Measurements from ENCODE around the gene KIAA1143. TPM values are rescaled to one million over a fixed set of nuclear protein-coding genes. Genes with fewer than 3 reads are reported as not detected.

Gene KIAA1143
- 10 to 100 TPM; 21.0 to 26.1 TPM for total RNA-seq

DNA sequence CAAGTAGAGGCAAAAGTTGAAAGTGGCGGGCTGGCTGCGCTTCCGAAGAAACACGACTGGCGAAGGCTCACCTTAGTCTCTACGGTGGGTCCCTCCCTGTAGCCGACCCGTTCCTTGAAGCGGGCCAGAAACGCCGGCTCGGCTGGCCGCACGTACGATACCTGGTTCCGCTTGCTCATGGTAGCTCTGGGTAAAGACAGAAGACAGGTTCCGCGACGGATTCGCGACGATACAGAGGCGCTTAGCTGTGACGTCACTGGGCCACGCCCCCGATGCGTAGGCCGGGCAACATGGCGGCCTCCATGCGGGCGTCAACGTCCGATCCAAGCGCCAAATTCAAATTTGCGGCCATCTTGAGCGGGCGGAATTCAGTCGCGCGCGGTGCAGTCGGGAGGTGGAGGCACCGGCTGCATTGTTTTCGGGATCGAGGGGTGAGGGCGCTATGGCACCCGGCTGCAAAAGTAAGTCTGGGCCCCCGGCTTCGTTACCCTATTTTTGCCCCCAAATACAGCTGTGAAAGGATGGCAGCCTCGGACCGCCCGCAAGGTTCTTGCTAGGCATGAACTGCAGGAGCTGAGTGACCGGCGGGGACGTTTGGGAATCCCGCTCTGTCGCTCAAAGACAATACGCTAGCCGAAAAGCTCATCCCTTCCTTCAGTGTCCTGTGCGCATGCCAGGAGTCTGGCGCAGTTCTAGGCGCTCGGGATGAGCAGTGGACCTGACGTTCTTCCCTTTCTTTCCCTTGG, at the start of gene KIAA1143, which contains the start of gene KIF15:
Gene KIAA1143 (minus strand): TSS at position 196 of the 746 bp plus-strand sequence. CDS start 17 bp downstream, at position 179.
Gene KIF15 (plus strand): TSS at position 371 of the 746 bp plus-strand sequence. CDS start 72 bp downstream, at position 443.
- H3K9me3 Mint-ChIP-seq = peaks cover 3% of the 10 kb centered on the region
- peaks cover 51% of the 10 kb centered on the region for H3K36me3 Mint-ChIP-seq (ENCODE audit: low read depth)
- peak within 1 kb of the TSS; percentile 74 for H3K27ac Mint-ChIP-seq
- H3K4me3 Mint-ChIP-seq = peak within 1 kb of the TSS; percentile 88
- no peaks in the 10 kb centered on the region for H3K27me3 Mint-ChIP-seq
- peaks cover 15% of the 10 kb centered on the region for H3K4me1 Mint-ChIP-seq
- ATAC-seq (replicated peaks) = peak; percentile 99

DNA sequence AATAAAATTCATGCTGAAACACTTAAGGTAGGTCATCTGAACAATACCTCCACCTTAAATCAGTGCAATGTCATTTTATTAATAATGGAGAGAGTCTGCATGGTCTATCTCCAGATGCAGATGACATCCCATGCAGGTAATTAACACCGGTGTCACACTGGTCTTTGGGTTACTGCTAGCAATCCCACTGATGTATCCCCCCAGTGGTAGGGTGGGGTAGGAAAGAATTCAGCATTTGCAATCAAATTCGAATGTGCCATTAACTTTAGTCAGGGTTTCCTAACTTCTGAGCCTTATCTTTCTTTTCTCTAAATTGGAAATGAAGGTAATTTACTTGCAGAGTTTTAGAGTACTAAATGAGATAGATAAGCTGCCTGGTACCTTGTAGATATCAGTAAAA, 44.5 kb upstream of the KIAA1143 start:
- Mint-ChIP-seq H3K9me3 (no peaks in the 10 kb centered on the region), H3K4me1 (no peaks in the 10 kb centered on the region), H3K36me3 (ENCODE audit: low read depth) (peaks cover 15% of the 10 kb centered on the region), H3K27me3 (no peaks in the 10 kb centered on the region), H3K27ac (no peak overlapping the region), H3K4me3 (no peak overlapping the region)
- ATAC-seq (replicated peaks) = no peak

- ATAC-seq (replicated peaks) = no peak
- Mint-ChIP-seq H3K36me3 (ENCODE audit: low read depth) (peaks cover 15% of the 10 kb centered on the region), H3K27me3 (no peaks in the 10 kb centered on the region), H3K27ac (no peak overlapping the region), H3K4me1 (no peaks in the 10 kb centered on the region), H3K4me3 (no peak overlapping the region), H3K9me3 (no peaks in the 10 kb centered on the region)
Observed at GRCh38 chr3:44803298-44803697, 41.9 kb upstream of the KIAA1143 start.

DNA sequence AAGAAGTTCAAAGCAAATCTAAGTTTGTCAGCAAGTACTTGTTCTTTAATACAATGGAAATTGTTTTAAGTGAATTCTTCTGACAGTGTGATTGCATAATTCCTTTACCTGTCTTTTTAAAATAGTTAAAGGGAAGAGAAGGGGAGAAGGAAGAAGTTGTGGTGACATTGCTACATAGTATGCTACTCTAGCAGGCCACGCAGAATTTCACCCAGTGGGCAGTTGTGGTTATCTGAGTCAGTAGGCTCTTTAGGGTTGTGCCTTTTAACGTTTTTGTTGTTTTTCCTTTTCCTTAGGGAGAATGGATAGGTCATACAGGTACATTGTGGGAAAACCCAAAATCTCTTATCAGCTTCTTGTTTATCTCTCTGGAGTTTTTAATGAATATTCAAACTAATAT, 40.6 kb upstream of the KIAA1143 start:
- Mint-ChIP-seq H3K27ac (no peak overlapping the region), H3K27me3 (no peaks in the 10 kb centered on the region), H3K4me3 (no peak overlapping the region), H3K9me3 (no peaks in the 10 kb centered on the region), H3K4me1 (no peaks in the 10 kb centered on the region), H3K36me3 (ENCODE audit: low read depth) (peaks cover 25% of the 10 kb centered on the region)
- ATAC-seq (replicated peaks) = no peak

GRCh38 chr3:44795197-44795596, 33.8 kb upstream of the KIAA1143 start:
- Mint-ChIP-seq H3K9me3 (no peaks in the 10 kb centered on the region), H3K36me3 (ENCODE audit: low read depth) (peaks cover 25% of the 10 kb centered on the region), H3K27ac (no peak overlapping the region), H3K27me3 (no peaks in the 10 kb centered on the region), H3K4me1 (no peaks in the 10 kb centered on the region), H3K4me3 (no peak overlapping the region)
- ATAC-seq (replicated peaks) = no peak

DNA sequence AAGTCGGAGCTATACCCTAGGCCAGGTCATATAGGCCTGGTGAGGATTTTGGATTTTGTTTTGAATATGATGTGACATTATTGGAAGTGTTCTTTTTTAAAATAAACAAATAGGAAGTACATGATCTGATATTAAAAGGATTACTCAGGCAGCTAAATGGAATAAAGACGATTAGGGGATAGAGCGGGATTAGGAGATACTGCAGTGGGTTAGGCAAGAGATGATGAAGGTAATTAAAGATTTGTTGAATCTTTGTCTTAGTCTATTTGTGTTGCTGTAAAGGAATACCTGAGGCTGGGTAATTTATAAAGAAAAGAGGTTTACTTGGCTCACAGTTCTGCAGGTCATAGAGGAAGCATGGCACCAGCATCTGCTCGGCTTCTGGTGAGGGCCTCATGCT, 21.5 kb upstream of the KIAA1143 start:
- no peak overlapping the region for H3K27ac Mint-ChIP-seq
- H3K4me3 Mint-ChIP-seq = no peak overlapping the region
- H3K36me3 Mint-ChIP-seq (ENCODE audit: low read depth) = peaks cover 24% of the 10 kb centered on the region
- H3K9me3 Mint-ChIP-seq = no peaks in the 10 kb centered on the region
- no peaks in the 10 kb centered on the region for H3K4me1 Mint-ChIP-seq
- ATAC-seq (replicated peaks) = no peak
- H3K27me3 Mint-ChIP-seq = no peaks in the 10 kb centered on the region

GRCh38 chr3:44772099-44772442, 10.7 kb upstream of the KIAA1143 start:
- Mint-ChIP-seq H3K36me3 (ENCODE audit: low read depth) (peaks cover 25% of the 10 kb centered on the region), H3K9me3 (peaks cover 6% of the 10 kb centered on the region), H3K4me1 (no peaks in the 10 kb centered on the region), H3K27me3 (no peaks in the 10 kb centered on the region), H3K27ac (no peak overlapping the region), H3K4me3 (no peak overlapping the region)
- ATAC-seq (replicated peaks) = no peak

- ATAC-seq (replicated peaks) = no peak
- Mint-ChIP-seq H3K27ac (no peak overlapping the region), H3K9me3 (peaks cover 6% of the 10 kb centered on the region), H3K4me1 (no peaks in the 10 kb centered on the region), H3K4me3 (no peak overlapping the region), H3K36me3 (ENCODE audit: low read depth) (peaks cover 25% of the 10 kb centered on the region), H3K27me3 (no peaks in the 10 kb centered on the region)
Observed at GRCh38 chr3:44771424-44772098, 10.1 kb upstream of the KIAA1143 start.

GRCh38 chr3:44764248-44764647, 2.8 kb upstream of the KIAA1143 start:
- Mint-ChIP-seq H3K27ac (no peak overlapping the region), H3K27me3 (no peaks in the 10 kb centered on the region), H3K36me3 (ENCODE audit: low read depth) (peaks cover 27% of the 10 kb centered on the region), H3K4me3 (no peak overlapping the region), H3K9me3 (no peaks in the 10 kb centered on the region), H3K4me1 (no peaks in the 10 kb centered on the region)
- ATAC-seq (replicated peaks) = no peak

DNA sequence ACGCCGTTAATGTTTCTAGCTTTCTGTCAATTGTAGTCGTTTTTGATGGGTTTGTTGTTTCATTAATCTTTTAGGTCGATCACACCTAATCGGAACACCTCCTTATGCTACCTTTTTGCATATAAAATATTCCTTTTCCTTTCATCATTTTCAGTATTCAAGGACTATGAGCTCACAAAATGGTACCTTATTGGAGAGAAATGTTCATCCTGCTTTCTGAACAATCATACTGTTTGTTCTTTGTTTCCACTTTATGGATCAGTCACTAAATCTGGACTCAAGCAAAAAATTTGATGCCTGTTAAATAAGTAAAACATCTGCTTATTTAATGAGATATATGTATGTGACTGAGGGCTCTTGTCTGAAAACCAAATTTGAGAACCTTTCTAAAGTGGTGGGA, 1.3 kb upstream of the KIAA1143 start:
- H3K27me3 Mint-ChIP-seq = no peaks in the 10 kb centered on the region
- peak overlapping the region; percentile 88 for H3K4me3 Mint-ChIP-seq
- H3K36me3 Mint-ChIP-seq (ENCODE audit: low read depth) = peaks cover 42% of the 10 kb centered on the region
- H3K9me3 Mint-ChIP-seq = no peaks in the 10 kb centered on the region
- peak overlapping the region; percentile 74 for H3K27ac Mint-ChIP-seq
- ATAC-seq (replicated peaks) = no peak
- H3K4me1 Mint-ChIP-seq = peaks cover 7% of the 10 kb centered on the region

DNA sequence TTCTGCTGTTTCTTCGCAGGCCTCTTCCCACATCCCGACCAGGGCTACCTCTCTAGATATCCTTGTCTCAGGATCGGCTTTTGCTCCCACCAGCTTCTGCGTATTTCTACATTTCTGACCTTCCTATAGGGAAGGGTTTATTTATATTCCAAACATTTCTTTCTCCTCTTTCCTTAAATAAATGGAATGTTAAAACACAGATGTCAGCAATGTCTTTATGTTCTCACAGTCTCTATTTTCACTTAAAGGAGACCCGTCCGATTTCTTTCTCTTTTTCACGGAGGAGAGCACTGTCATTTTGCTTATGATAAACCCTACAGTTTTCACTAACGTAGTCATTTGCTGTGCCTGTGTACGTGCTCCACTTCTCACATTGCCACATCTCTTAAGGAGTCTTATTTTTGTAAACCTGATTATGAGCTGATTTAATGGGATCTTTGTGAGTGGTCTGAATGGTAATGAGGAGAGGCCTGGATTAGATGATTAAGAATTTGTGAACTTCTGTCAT, 805 bp upstream of the KIAA1143 start:
- no peak for ATAC-seq (replicated peaks)
- Mint-ChIP-seq H3K9me3 (peaks cover under 1% of the 10 kb centered on the region), H3K27ac (peak overlapping the region; percentile 74), H3K4me1 (peaks cover 11% of the 10 kb centered on the region), H3K4me3 (peak overlapping the region; percentile 88), H3K27me3 (no peaks in the 10 kb centered on the region), H3K36me3 (ENCODE audit: low read depth) (peaks cover 47% of the 10 kb centered on the region)

DNA sequence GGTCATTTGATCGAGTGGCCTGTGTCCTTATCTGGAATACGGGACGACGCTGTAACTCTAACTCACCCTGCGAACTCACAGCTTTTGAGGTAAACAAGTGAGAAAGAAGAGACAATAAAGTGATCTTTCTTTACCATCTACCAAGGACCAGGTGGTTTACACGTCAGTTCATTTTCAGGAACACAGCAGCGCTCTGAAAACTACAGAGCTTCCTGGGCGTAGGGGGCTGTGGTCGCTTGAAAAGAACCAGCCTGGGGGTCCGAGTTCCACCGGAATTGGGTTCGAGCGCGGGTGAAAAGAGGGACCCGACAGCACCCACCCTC, 357 bp downstream of the KIAA1143 start:
- peak; percentile 6 for ATAC-seq (replicated peaks)
- Mint-ChIP-seq H3K9me3 (peaks cover 3% of the 10 kb centered on the region), H3K4me3 (peak overlapping the region; percentile 88), H3K27ac (peak overlapping the region; percentile 74), H3K4me1 (peaks cover 15% of the 10 kb centered on the region), H3K27me3 (no peaks in the 10 kb centered on the region), H3K36me3 (ENCODE audit: low read depth) (peaks cover 52% of the 10 kb centered on the region)

DNA sequence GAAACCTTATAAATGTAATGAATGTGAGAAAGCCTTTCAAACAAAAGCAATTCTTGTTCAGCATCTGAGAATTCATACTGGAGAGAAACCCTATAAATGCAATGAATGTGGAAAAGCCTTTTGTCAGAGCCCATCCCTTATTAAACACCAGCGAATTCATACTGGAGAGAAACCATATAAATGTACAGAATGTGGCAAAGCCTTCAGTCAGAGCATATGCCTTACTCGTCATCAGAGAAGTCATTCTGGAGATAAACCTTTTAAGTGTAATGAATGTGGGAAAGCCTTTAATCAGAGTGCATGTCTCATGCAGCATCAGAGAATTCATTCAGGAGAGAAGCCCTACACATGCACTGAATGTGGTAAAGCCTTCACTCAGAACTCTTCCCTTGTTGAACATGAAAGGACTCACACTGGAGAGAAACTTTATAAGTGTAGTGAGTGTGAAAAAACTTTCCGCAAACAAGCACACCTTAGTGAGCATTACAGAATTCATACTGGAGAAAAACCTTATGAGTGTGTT, 26.7 kb downstream of the KIAA1143 start:
- no peak for ATAC-seq (replicated peaks)
- no peak overlapping the region for H3K27ac Mint-ChIP-seq
- H3K9me3 Mint-ChIP-seq = peaks cover 41% of the 10 kb centered on the region
- H3K36me3 Mint-ChIP-seq (ENCODE audit: low read depth) = peaks cover 40% of the 10 kb centered on the region
- H3K4me3 Mint-ChIP-seq = no peak overlapping the region
- H3K27me3 Mint-ChIP-seq = no peaks in the 10 kb centered on the region
- peaks cover under 1% of the 10 kb centered on the region for H3K4me1 Mint-ChIP-seq

DNA sequence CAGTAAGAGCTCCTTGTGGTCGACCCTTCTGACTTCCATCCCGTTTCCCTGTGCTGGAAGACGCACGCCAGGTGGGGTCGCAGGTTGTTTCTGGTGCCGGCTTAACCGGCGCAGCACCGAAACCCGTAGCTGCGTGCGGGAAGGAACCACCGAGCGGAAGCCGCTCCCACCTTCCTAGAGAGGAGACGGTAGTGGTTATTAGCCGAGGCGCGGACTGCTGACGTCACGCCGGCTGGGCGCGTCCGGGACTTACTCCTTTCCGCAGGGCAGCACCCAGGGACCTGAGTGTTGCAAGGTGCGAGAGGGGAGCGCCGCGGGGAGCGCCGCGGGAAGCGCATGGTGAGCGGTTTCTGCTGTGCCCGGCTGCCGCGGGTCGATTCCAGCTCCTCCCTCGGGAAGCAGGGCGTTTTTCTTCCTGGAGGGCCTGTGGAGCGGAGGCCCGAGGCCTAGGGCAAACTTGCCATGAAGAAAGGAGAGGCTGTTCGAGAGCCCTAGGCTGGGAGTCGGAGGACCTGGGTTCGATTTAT, 32.0 kb downstream of the KIAA1143 start, which contains the start of gene ZNF501:
Gene ZNF501 (plus strand): TSS at position 252 of the 527 bp plus-strand sequence. CDS start 4,787 bp downstream, outside the sequence.
- Mint-ChIP-seq H3K9me3 (peaks cover 45% of the 10 kb centered on the region), H3K36me3 (ENCODE audit: low read depth) (peaks cover 46% of the 10 kb centered on the region), H3K27ac (peak within 1 kb of the TSS; percentile 89), H3K4me1 (peaks cover 7% of the 10 kb centered on the region), H3K4me3 (peak within 1 kb of the TSS; percentile 98), H3K27me3 (no peaks in the 10 kb centered on the region)
- ATAC-seq (replicated peaks) = peak; percentile 99

GRCh38 chr3:44722103-44722401, 39.4 kb downstream of the KIAA1143 start:
- no peaks in the 10 kb centered on the region for H3K27me3 Mint-ChIP-seq
- no peak for ATAC-seq (replicated peaks)
- no peaks in the 10 kb centered on the region for H3K4me1 Mint-ChIP-seq
- H3K36me3 Mint-ChIP-seq (ENCODE audit: low read depth) = peaks cover 34% of the 10 kb centered on the region
- H3K27ac Mint-ChIP-seq = no peak overlapping the region
- no peak overlapping the region for H3K4me3 Mint-ChIP-seq
- H3K9me3 Mint-ChIP-seq = peaks cover 46% of the 10 kb centered on the region

All from activated T-helper 17 cell treated with anti-CD3 and anti-CD28 coated beads, Interleukin-2, amount 50 U/mL, for 72 hours (primary cell).